Thoracic aorta (tissue), 2 donors: ENCODE data around the gene CARNS1. TPM values are rescaled to one million over a fixed set of nuclear protein-coding genes. Genes with fewer than 3 reads are reported as not detected.

ENCODE experiments used
- ATAC-seq: fragments of 150-250 bp; one replicate; pipeline ENCODE4 v1.8.0; 2017; ENCODE audit warnings: low read depth; ENCODE audit not compliant: insufficient number of reproducible peaks, low FRiP score
- DNase-seq: peaks from one replicate; pipeline ENCODE4 v3.0.0-alpha.2; 2020; ENCODE audit warnings: low spot score
- H3K27ac ChIP-seq, 2 donors: fragments of 200-600 bp; sonication (generic); 1 replicate in 1 of 2; 2 replicates in 1 of 2; pipeline ENCODE4 v1.5.1; 2016; ENCODE audit warnings: mild to moderate bottlenecking in 2 of 2, moderate library complexity in 2 of 2
- H3K27me3 ChIP-seq: fragments of 200-600 bp; sonication (generic); replicated peaks from 2 replicates; pipeline ENCODE4 v1.6.0; 2016; ENCODE audit warnings: mild to moderate bottlenecking; ENCODE audit not compliant: insufficient read depth
- H3K36me3 ChIP-seq: fragments of 200-600 bp; sonication (generic); one replicate; pipeline ENCODE4 v1.5.1; 2016
- H3K4me1 ChIP-seq, 2 donors: fragments of 200-600 bp; sonication (generic); 1 replicate in 1 of 2; 2 replicates in 1 of 2; pipeline versions ENCODE4 v1.5.1 to v1.6.0; 2016; ENCODE audit warnings: low read depth in 2 of 2, mild to moderate bottlenecking in 1 of 2; ENCODE audit not compliant: control insufficient read depth in 1 of 2
- H3K4me3 ChIP-seq: fragments of 200-600 bp; sonication (generic); 2 replicates; pipeline ENCODE4 v1.5.1; 2016; ENCODE audit warnings: mild to moderate bottlenecking
- H3K9me3 ChIP-seq: fragments of 200-600 bp; sonication (generic); 2 replicates; pipeline ENCODE4 v1.5.1; 2016
- total RNA-seq, 2 donors: library from RNA; depleted of rRNA; stranded (reverse); fragments of >200 nt; gene quantifications; one replicate each; pipeline versions ENCODE4 v1.1.0 to v1.2.3, GENCODE V29; 2016
- TF ChIP-seq, protein P1 (sequence below): fragments of 200-600 bp; sonication (generic); IDR thresholded peaks from one replicate; pipeline ENCODE4 v1.5.1; 2019; ENCODE audit warnings: antibody characterized with exemption

CARNS1 gene
- total RNA-seq, 2 donors from 2014 or later: 7.9 to 10.8 TPM

- no peak overlapping the region for H3K27ac ChIP-seq
- H3K9me3 ChIP-seq: no peaks in the 10 kb centered on the region
- TF ChIP-seq, protein P1, sequence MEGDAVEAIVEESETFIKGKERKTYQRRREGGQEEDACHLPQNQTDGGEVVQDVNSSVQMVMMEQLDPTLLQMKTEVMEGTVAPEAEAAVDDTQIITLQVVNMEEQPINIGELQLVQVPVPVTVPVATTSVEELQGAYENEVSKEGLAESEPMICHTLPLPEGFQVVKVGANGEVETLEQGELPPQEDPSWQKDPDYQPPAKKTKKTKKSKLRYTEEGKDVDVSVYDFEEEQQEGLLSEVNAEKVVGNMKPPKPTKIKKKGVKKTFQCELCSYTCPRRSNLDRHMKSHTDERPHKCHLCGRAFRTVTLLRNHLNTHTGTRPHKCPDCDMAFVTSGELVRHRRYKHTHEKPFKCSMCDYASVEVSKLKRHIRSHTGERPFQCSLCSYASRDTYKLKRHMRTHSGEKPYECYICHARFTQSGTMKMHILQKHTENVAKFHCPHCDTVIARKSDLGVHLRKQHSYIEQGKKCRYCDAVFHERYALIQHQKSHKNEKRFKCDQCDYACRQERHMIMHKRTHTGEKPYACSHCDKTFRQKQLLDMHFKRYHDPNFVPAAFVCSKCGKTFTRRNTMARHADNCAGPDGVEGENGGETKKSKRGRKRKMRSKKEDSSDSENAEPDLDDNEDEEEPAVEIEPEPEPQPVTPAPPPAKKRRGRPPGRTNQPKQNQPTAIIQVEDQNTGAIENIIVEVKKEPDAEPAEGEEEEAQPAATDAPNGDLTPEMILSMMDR: no peak
- no peak overlapping the region for H3K4me3 ChIP-seq
- DNase-seq: no peak
- no peaks in the 10 kb centered on the region for H3K36me3 ChIP-seq
- H3K4me1 ChIP-seq: peaks cover 4 to 11% of the 10 kb centered on the region in 2 donors
- no peak for ATAC-seq
- H3K27me3 ChIP-seq: no peaks in the 10 kb centered on the region
Measured at GRCh38 chr11:67410984-67411784, 4.3 kb upstream of the CARNS1 start.

GRCh38 chr11:67411785-67412152 lies 3.7 kb upstream of the CARNS1 start:
- TF ChIP-seq, protein P1: no peak
- H3K4me3 ChIP-seq: no peak overlapping the region
- H3K4me1 ChIP-seq: peaks cover 9 to 17% of the 10 kb centered on the region in 2 donors
- no peaks in the 10 kb centered on the region for H3K9me3 ChIP-seq
- no peaks in the 10 kb centered on the region for H3K36me3 ChIP-seq
- DNase-seq: no peak
- no peak for ATAC-seq
- H3K27ac ChIP-seq: no peak overlapping the region
- H3K27me3 ChIP-seq: no peaks in the 10 kb centered on the region

GRCh38 chr11:67412495-67413179 lies 2.8 kb upstream of the CARNS1 start:
- H3K27me3 ChIP-seq: no peaks in the 10 kb centered on the region
- no peaks in the 10 kb centered on the region for H3K36me3 ChIP-seq

DNA sequence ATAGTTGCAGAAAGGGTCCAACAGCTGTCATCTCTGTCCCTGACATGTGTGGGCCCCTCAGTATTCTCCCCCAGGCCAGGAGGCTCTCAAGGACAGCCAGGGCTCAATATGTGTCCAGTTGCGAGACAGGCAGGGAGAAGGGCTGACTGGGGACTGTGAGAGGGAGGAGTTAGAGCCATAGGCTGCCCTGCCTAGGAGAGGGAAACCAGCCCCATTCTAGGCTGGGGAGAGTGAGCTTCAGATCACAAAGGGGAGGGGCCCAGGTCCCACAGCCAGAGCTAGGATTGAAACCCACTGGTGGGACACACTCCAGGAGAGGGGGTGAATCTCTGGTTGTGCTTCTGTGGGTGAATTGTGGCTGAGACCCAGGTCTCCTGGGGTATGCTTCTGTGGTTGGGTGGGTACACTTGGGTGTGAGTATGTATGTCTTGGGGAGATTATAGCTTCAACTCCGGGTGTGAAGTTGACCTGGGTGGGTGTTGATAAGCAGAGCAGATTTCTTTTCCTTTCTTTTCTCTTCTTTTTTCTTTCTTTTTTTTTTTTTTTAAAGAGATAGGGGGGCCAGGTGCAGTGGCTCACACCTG lies 2.1 kb upstream of the CARNS1 start:
- Histone ChIP-seq H3K27ac (no peak overlapping the region), H3K4me1 (peaks cover 9 to 32% of the 10 kb centered on the region in 2 donors), H3K4me3 (no peak overlapping the region), H3K27me3 (no peaks in the 10 kb centered on the region), H3K36me3 (no peaks in the 10 kb centered on the region), H3K9me3 (no peaks in the 10 kb centered on the region)
- TF ChIP-seq, protein P1: no peak
- DNase-seq (no peak), ATAC-seq (no peak)

More at GRCh38 chr11:67412495-67413179, 2.8 kb upstream of the CARNS1 start:
- H3K27ac ChIP-seq: no peak overlapping the region
- ATAC-seq (no peak), DNase-seq (no peak)
- H3K4me1 ChIP-seq: peaks cover 9 to 25% of the 10 kb centered on the region in 2 donors
- TF ChIP-seq, protein P1: no peak
- H3K9me3 ChIP-seq: no peaks in the 10 kb centered on the region
- no peak overlapping the region for H3K4me3 ChIP-seq
